Measurements from ENCODE around the gene MSH5. TPM values are rescaled to one million over a fixed set of nuclear protein-coding genes. Genes with fewer than 3 reads are reported as not detected.

The MSH5 gene
- total RNA-seq, 4 donors from 2014 or later = 4.0 to 6.4 (median 4.5) TPM

DNA sequence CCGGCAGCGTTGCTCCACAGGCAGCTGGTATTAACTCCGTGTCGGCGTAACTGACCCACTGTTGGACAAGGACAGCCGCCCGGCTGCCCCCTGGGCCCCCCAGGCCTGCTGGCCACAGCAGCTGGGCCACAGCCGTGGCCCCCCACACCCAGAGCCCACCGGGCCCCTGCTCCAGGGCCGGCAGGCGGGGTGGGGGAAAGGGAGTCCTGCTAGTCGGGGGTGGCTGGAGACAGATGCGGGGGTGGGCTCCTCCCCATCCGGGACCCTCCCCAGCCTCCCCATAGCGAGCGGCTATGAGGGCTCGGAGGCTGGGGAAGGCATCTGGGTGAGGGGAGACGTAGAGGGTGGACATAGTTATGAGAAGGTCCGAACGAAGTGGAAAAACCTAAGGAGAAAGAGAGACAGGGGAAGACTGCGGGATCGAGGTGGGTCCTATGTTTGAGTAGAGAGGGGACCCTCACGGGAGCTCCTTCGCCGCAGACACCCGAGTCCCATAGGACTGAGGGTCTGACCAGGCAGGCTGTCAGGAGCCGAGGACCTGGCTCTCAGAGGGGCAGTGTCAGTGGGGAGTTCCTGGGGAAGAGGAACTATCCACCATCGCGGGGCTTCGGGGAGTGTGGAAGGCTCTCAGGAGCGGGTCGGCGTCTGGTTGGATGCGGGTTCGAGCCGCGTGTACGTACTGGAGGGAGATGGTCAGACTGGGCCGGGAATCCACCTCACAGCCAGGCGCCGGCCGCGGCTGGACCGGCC, 55.2 kb downstream of the MSH5 start:
- WGBS = 3% methylated on average over 28 of the region's 44 CpGs

DNA sequence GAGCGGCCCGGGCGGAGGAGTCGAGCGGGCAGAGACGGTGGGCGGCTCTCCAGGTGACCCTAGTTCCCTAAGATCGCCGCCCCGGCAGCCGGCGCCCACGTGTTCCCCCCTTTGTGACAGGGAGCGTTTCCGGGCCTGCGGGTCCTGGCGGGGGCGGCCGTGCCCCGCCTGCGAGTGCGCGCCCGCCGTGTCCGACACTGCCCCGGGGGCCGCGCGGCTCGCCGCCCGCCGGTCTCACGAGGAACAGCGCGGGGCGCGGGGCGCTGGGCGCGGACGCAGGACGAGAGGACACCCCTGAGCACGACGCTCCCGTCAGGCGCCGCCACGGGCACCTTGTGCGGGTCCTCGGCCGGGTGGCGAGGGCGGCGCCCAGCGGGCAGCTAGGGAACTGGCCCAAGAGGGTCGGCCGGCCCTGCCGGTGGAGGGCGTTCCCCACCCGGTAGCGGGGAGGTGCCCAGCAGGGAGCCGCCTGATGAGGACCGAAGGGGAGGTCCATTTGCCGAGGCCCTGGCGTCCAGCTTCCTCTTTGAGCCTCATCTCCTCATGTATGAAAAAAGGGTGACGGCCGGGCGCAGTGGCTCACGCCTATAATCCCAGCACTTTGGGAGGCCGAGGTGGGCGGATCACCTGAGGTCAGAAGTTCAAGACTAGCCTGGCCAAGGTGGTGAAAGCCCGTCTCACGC, 56.0 kb downstream of the MSH5 start, which contains the start of gene VARS1:
VARS1 (minus strand) TSS at position 137 of the 683 bp plus-strand sequence. CDS start 535 bp downstream, outside the sequence.
- Histone ChIP-seq H3K36me3 (peaks cover 5 to 34% (median 22%) of the 10 kb centered on the region in 4 donors), H3K9me3 (no peaks in the 10 kb centered on the region), H3K4me1 (peaks cover 13 to 34% (median 29%) of the 10 kb centered on the region in 4 donors), H3K27ac (replicated peaks in 1 of 4) (peak within 1 kb of the TSS; percentile 92 to 99 (median 95)), H3K4me3 (peak within 1 kb of the TSS; percentile 92 to 93 (median 93)), H3K27me3 (no peaks in the 10 kb centered on the region)
- DNase-seq (ENCODE audit: extremely low spot score) = peak; percentile 95
- TF ChIP-seq, protein P1, sequence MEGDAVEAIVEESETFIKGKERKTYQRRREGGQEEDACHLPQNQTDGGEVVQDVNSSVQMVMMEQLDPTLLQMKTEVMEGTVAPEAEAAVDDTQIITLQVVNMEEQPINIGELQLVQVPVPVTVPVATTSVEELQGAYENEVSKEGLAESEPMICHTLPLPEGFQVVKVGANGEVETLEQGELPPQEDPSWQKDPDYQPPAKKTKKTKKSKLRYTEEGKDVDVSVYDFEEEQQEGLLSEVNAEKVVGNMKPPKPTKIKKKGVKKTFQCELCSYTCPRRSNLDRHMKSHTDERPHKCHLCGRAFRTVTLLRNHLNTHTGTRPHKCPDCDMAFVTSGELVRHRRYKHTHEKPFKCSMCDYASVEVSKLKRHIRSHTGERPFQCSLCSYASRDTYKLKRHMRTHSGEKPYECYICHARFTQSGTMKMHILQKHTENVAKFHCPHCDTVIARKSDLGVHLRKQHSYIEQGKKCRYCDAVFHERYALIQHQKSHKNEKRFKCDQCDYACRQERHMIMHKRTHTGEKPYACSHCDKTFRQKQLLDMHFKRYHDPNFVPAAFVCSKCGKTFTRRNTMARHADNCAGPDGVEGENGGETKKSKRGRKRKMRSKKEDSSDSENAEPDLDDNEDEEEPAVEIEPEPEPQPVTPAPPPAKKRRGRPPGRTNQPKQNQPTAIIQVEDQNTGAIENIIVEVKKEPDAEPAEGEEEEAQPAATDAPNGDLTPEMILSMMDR (IDR thresholded peaks at IDR 0.05) = peak; percentile 81 to 93 (median 87)
- TF ChIP-seq POLR2A (IDR thresholded peaks at IDR 0.05; ENCODE audit: low read depth) (no peak), EP300 (IDR thresholded peaks at IDR 0.05) (no peak), POLR2AphosphoS5 (IDR thresholded peaks at IDR 0.05) (peak; percentile 72 to 84)
- intact Hi-C loops (cut with DNase I) = loop anchor here (5.0 kb wide), 1 partner anchor 58 kb away; the partner anchor contains the start of gene CLIC1
- WGBS = 0% methylated on average over 4 of the region's 75 CpGs

More for the DNA sequence above, 55.2 kb downstream of the MSH5 start:
- Histone ChIP-seq H3K9me3 (no peaks in the 10 kb centered on the region), H3K36me3 (peaks cover 8 to 40% (median 25%) of the 10 kb centered on the region in 4 donors), H3K27ac (replicated peaks in 1 of 4) (peak overlapping the region; percentile 92 to 99 (median 95)), H3K4me3 (peak overlapping the region; percentile 92 to 93 (median 93)), H3K4me1 (peaks cover 13 to 34% (median 29%) of the 10 kb centered on the region in 4 donors), H3K27me3 (no peaks in the 10 kb centered on the region)
- no peak for DNase-seq (ENCODE audit: extremely low spot score)
- no peak for TF ChIP-seq POLR2A (IDR thresholded peaks at IDR 0.05; ENCODE audit: low read depth)
- TF ChIP-seq POLR2AphosphoS5 (IDR thresholded peaks at IDR 0.05) = no peak
- TF ChIP-seq EP300 (IDR thresholded peaks at IDR 0.05) = no peak
- TF ChIP-seq, protein P1 (IDR thresholded peaks at IDR 0.05) = no peak
- intact Hi-C loops (cut with DNase I) = loop anchor here (5.0 kb wide), 2 partner anchors 37 to 58 kb away; partner anchors contain the start of gene CLIC1

DNA sequence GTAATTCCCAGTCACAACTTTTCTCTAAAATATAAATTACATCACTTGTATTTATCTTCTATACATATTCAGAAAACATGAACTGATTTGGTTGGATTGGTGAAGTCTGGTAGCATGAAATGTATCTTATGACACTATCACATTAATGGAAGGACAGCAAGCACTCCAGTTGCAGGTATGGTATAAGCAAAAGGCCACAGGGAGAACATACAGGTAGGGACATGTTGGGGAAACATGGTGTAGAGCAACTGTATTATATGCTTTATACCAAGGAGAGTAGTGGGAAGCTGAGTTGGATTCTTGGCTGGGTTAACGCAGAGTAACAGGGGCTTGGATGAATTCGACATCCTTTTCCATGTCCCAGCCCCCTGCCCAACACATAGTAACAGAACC, 57.2 kb downstream of the MSH5 start:
- intact Hi-C loops (cut with DNase I) = loop anchor here (5.0 kb wide), 1 partner anchor 60 kb away; the partner anchor contains the start of gene CLIC1

DNA sequence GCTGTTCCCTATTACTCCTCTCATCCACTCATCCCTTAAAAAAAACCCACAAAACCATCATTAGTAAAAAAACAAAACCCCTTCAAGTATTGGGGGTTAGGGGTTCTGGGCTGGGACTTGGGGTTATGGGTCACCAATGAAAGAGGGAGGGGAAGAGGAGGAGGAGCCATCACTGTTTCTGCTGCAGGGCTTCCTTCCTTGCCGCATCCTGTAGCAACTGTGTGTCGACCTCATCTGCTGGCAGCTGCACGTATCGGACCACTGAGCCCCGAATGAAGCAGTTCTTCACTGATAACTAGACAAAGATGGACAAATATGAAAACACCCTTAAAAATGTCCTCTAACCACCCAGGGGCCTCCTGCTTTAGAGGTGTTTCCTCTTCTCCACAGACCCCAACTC, 57.8 kb downstream of the MSH5 start:
- Histone ChIP-seq H3K4me1 (peaks cover 13 to 31% (median 22%) of the 10 kb centered on the region in 4 donors), H3K36me3 (peaks cover 4 to 30% (median 22%) of the 10 kb centered on the region in 4 donors), H3K27me3 (no peaks in the 10 kb centered on the region), H3K4me3 (no peak overlapping the region), H3K9me3 (no peaks in the 10 kb centered on the region), H3K27ac (replicated peaks in 1 of 4) (peak overlapping the region in 2 of 4 donors; percentile 92 to 99)
- no peak for DNase-seq (ENCODE audit: extremely low spot score)
- TF ChIP-seq POLR2AphosphoS5 (IDR thresholded peaks at IDR 0.05) (no peak), POLR2A (IDR thresholded peaks at IDR 0.05; ENCODE audit: low read depth) (no peak), EP300 (IDR thresholded peaks at IDR 0.05) (no peak)
- TF ChIP-seq, protein P1 (IDR thresholded peaks at IDR 0.05) = no peak
- intact Hi-C loops (cut with DNase I) = loop anchor here (5.0 kb wide), 1 partner anchor 60 kb away; the partner anchor contains the start of gene CLIC1
- 73% methylated on average over 5 of the region's 5 CpGs for WGBS

More for the DNA sequence above, 57.2 kb downstream of the MSH5 start:
- no peak for DNase-seq (ENCODE audit: extremely low spot score)
- Histone ChIP-seq H3K4me1 (peaks cover 13 to 31% (median 22%) of the 10 kb centered on the region in 4 donors), H3K4me3 (no peak overlapping the region), H3K27me3 (no peaks in the 10 kb centered on the region), H3K9me3 (no peaks in the 10 kb centered on the region), H3K36me3 (peaks cover 1 to 30% (median 22%) of the 10 kb centered on the region in 4 donors), H3K27ac (replicated peaks in 1 of 4) (peak overlapping the region; percentile 92 to 99 (median 95))
- 72% methylated on average over 2 of the region's 2 CpGs for WGBS
- TF ChIP-seq EP300 (IDR thresholded peaks at IDR 0.05) = no peak
- no peak for TF ChIP-seq POLR2AphosphoS5 (IDR thresholded peaks at IDR 0.05)
- TF ChIP-seq POLR2A (IDR thresholded peaks at IDR 0.05; ENCODE audit: low read depth) = no peak
- TF ChIP-seq, protein P1 (IDR thresholded peaks at IDR 0.05) = no peak

All from esophagus muscularis mucosa (tissue), 4 donors.